Aorta (tissue), 5 donors: ENCODE results near the gene CDKN1A. TPM values are rescaled to one million over a fixed set of nuclear protein-coding genes. Genes with fewer than 3 reads are reported as not detected.
A peak's percentile ranks its signal among the peaks of the same experiment; 100 is the strongest.

Experiments used
- ATAC-seq: fragments of 200-7000 bp; cut with Tn5 transposase; one replicate; pipeline ENCODE4 v1.9.1; 2022; ENCODE audit warnings: moderate library complexity; ENCODE audit not compliant: low FRiP score
- DNase-seq, 2 donors: peaks; one replicate each; pipeline ENCODE4 v3.0.0-alpha.2; 2020
- H3K27ac ChIP-seq, 2 donors: one replicate each; pipeline ENCODE4 v1.5.1; 2013; ENCODE audit warnings: low read length in 2 of 2, mild to moderate bottlenecking in 2 of 2, moderate library complexity in 2 of 2, control low read depth in 1 of 2, inconsistent platforms in 1 of 2, low read depth in 1 of 2
- H3K27me3 ChIP-seq, 2 donors: one replicate each; pipeline ENCODE4 v1.6.1; 2013; ENCODE audit warnings: control low read depth in 1 of 2, low read length in 1 of 2, mild to moderate bottlenecking in 1 of 2, moderate library complexity in 1 of 2; ENCODE audit not compliant: insufficient read depth in 2 of 2, control insufficient read depth in 1 of 2
- H3K36me3 ChIP-seq, 2 donors: one replicate each; pipeline ENCODE4 v1.6.1; 2013; ENCODE audit warnings: control low read depth in 1 of 2, low read length in 1 of 2, mild to moderate bottlenecking in 1 of 2; ENCODE audit not compliant: insufficient read depth in 2 of 2, control insufficient read depth in 1 of 2
- H3K4me1 ChIP-seq, 2 donors: one replicate each; pipeline ENCODE4 v1.6.1; 2013; ENCODE audit warnings: low read length in 2 of 2, control low read depth in 1 of 2, mild to moderate bottlenecking in 1 of 2, moderate library complexity in 1 of 2; ENCODE audit not compliant: insufficient read depth in 2 of 2, control insufficient read depth in 1 of 2
- H3K4me3 ChIP-seq, 2 donors: one replicate each; pipeline ENCODE4 v1.5.1; 2013; ENCODE audit warnings: low read length in 2 of 2, control low read depth in 1 of 2, mild to moderate bottlenecking in 1 of 2
- H3K9me3 ChIP-seq: one replicate; pipeline ENCODE4 v1.6.1; 2013; ENCODE audit warnings: mild to moderate bottlenecking, low read length; ENCODE audit not compliant: control insufficient read depth
- WGBS, 2 donors: extraction: QIAGEN DNeasy Blood & Tissue Kit; methylation state at CpG; one replicate each; pipeline ENCODE4 v1.1.7; 2013; 5-methylcytosine and 5-hydroxymethylcytosine counted together
- intact Hi-C, 2 donors: fragments of 100-400 bp; cut with DNase I; formaldehyde crosslinking; loops; one replicate each; pipeline versions ENCODE4 v1.14.2 to v1.15.0; 2022
- polyA plus RNA-seq, 2 donors: library from polyadenylated mRNA; stranded (reverse); fragments of 200-250 nt; gene quantifications; one replicate each; pipeline ENCODE4 v1.2.3, GENCODE V29; 2013
- total RNA-seq, 2 donors: library from RNA; stranded (reverse); fragmentation: NEBNext Ultra II Directional; extraction: Animal tissue kit (Norgen Biotek cat#: 25700); gene quantifications; one replicate each; pipeline ENCODE4 v1.2.1, GENCODE V29; 2021
- donor health status: healthy with polysubstance abuse.
- donor health status: Bipolar disorder and iron deficiency.
- donor health status: DM: no; HTN: no; CAD: no.
- donor health status: DM: no; HTN: no; CAD: no.
- donor health status: DM: yes; HTN: yes; CAD: no.

CDKN1A gene
- total and polyA plus RNA-seq, 4 donors: 132 to 296 (median 141) TPM

GRCh38 chr6:36638579-36638978 is 39.9 kb upstream of the CDKN1A start:
- Histone ChIP-seq H3K27ac (no peak overlapping the region), H3K27me3 (no peaks in the 10 kb centered on the region), H3K9me3 (no peaks in the 10 kb centered on the region), H3K4me3 (no peak overlapping the region), H3K36me3 (no peaks in the 10 kb centered on the region), H3K4me1 (no peaks in the 10 kb centered on the region)
- intact Hi-C loops: no loop called here
- DNase-seq (no peak), ATAC-seq (no peak)
- WGBS, 2 donors: 97 to 98% methylated on average over 3 of the region's 3 CpGs

GRCh38 chr6:36639171-36639808 is 39.2 kb upstream of the CDKN1A start:
- H3K27ac ChIP-seq: no peak overlapping the region
- H3K4me1 ChIP-seq: no peaks in the 10 kb centered on the region
- 96% methylated on average over 11 of the region's 11 CpGs for WGBS, 2 donors
- no peaks in the 10 kb centered on the region for H3K9me3 ChIP-seq
- no peak for DNase-seq
- no peak for ATAC-seq
- intact Hi-C loops: no loop called here
- no peaks in the 10 kb centered on the region for H3K36me3 ChIP-seq
- H3K4me3 ChIP-seq: no peak overlapping the region
- no peaks in the 10 kb centered on the region for H3K27me3 ChIP-seq

- H3K36me3 ChIP-seq: no peaks in the 10 kb centered on the region
- no peak overlapping the region for H3K4me3 ChIP-seq
- no peak overlapping the region for H3K27ac ChIP-seq
- no peak for ATAC-seq
- H3K4me1 ChIP-seq: no peaks in the 10 kb centered on the region
- WGBS, 2 donors: 90 to 93% methylated on average over 3 of the region's 3 CpGs
- no peak for DNase-seq
- H3K27me3 ChIP-seq: no peaks in the 10 kb centered on the region
- no peaks in the 10 kb centered on the region for H3K9me3 ChIP-seq
- intact Hi-C loops: no loop called here
Measured at GRCh38 chr6:36641543-36641942, 37.0 kb upstream of the CDKN1A start.

- peak; percentile 92 for ATAC-seq
Measured at GRCh38 chr6:36642913-36643817, 35.3 kb upstream of the CDKN1A start.

GRCh38 chr6:36643977-36644376 is 34.5 kb upstream of the CDKN1A start:
- Histone ChIP-seq H3K36me3 (no peaks in the 10 kb centered on the region), H3K9me3 (no peaks in the 10 kb centered on the region), H3K4me1 (no peaks in the 10 kb centered on the region), H3K27ac (no peak overlapping the region), H3K27me3 (no peaks in the 10 kb centered on the region), H3K4me3 (no peak overlapping the region)
- no peak for ATAC-seq
- 88 to 90% methylated on average over 4 of the region's 4 CpGs for WGBS, 2 donors
- intact Hi-C loops: no loop called here
- no peak for DNase-seq

More at GRCh38 chr6:36642913-36643817, 35.3 kb upstream of the CDKN1A start:
- Histone ChIP-seq H3K27me3 (no peaks in the 10 kb centered on the region), H3K27ac (no peak overlapping the region), H3K9me3 (no peaks in the 10 kb centered on the region), H3K4me3 (no peak overlapping the region), H3K4me1 (no peaks in the 10 kb centered on the region), H3K36me3 (no peaks in the 10 kb centered on the region)
- DNase-seq: peak; percentile 92 to 97
- WGBS, 2 donors: 4 to 9% methylated on average over 8 of the region's 8 CpGs
- intact Hi-C loops: no loop called here

GRCh38 chr6:36649086-36649485 is 29.4 kb upstream of the CDKN1A start:
- ATAC-seq (no peak), DNase-seq (no peak)
- intact Hi-C loops: no loop called here
- no peaks in the 10 kb centered on the region for H3K4me1 ChIP-seq
- no peaks in the 10 kb centered on the region for H3K27me3 ChIP-seq
- H3K4me3 ChIP-seq: no peak overlapping the region
- no peaks in the 10 kb centered on the region for H3K36me3 ChIP-seq
- H3K27ac ChIP-seq: no peak overlapping the region
- 89 to 91% methylated on average over 3 of the region's 3 CpGs for WGBS, 2 donors
- no peaks in the 10 kb centered on the region for H3K9me3 ChIP-seq

- no peak for ATAC-seq
- DNase-seq: no peak
- no peak overlapping the region for H3K4me3 ChIP-seq
- H3K4me1 ChIP-seq: no peaks in the 10 kb centered on the region
- H3K27me3 ChIP-seq: no peaks in the 10 kb centered on the region
- WGBS, 2 donors: 78 to 80% methylated on average over 13 of the region's 13 CpGs
- intact Hi-C loops: no loop called here
- no peaks in the 10 kb centered on the region for H3K9me3 ChIP-seq
- H3K36me3 ChIP-seq: no peaks in the 10 kb centered on the region
- no peak overlapping the region for H3K27ac ChIP-seq
Measured at GRCh38 chr6:36649701-36650484, 28.6 kb upstream of the CDKN1A start.

- Histone ChIP-seq H3K36me3 (no peaks in the 10 kb centered on the region), H3K4me3 (no peak overlapping the region), H3K4me1 (no peaks in the 10 kb centered on the region), H3K27ac (no peak overlapping the region), H3K27me3 (no peaks in the 10 kb centered on the region), H3K9me3 (no peaks in the 10 kb centered on the region)
- intact Hi-C loops: no loop called here
- WGBS, 2 donors: 58 to 61% methylated on average over 2 of the region's 2 CpGs
- no peak for DNase-seq
- ATAC-seq: no peak
Measured at GRCh38 chr6:36650848-36651478, 27.6 kb upstream of the CDKN1A start.
